ENCODE measurements around the gene PRKAG1.

The PRKAG1 gene

DNA sequence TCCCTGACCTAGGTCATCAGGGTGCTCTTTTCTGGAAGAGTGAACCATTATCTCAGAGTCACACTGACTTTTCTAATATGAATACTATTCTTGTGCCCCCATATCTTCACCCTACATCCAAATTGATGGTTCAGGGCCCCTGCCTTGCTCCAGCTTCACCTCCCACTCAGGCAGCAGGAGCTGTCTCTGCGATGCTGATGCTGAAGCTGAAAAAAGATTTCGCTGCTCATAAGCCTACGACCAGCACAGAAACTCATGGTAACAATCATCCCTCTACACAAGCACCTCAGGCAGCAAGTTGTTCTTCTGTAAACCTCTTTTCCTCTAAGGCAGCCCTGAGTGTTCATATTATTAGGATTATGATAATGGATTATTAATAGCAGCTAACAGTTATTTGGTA lies 64.5 kb downstream of the PRKAG1 start:
- Histone ChIP-seq H3K9me3 (ENCODE audit: insufficient read depth, low read depth, low read length) (no peaks in the 10 kb centered on the region), H3K79me2 (ENCODE audit: insufficient read depth, low read length) (peaks cover 75% of the 10 kb centered on the region), H3K4me1 (ENCODE audit: insufficient read depth, low read length, poor library complexity, severe bottlenecking) (peaks cover 38% of the 10 kb centered on the region), H3K4me3 (ENCODE audit: low read length, poor library complexity, severe bottlenecking) (peak overlapping the region; percentile 93), H2AFZ (ENCODE audit: low read length) (no peak overlapping the region), H3F3A (ENCODE audit: low read depth) (no peaks in the 10 kb centered on the region), H3K27me3 (ENCODE audit: insufficient read depth, low read length, poor library complexity, severe bottlenecking) (no peaks in the 10 kb centered on the region), H3K9me2 (replicated peaks; ENCODE audit: low read depth, low read length) (no peaks in the 10 kb centered on the region), H3K4me2 (ENCODE audit: low read depth, low read length, poor library complexity, severe bottlenecking) (peak overlapping the region; percentile 91), H3K36me3 (ENCODE audit: insufficient read depth, low read length) (no peaks in the 10 kb centered on the region), H3K9ac (ENCODE audit: low read depth, low read length, poor library complexity, severe bottlenecking) (peak overlapping the region; percentile 93), H4K20me1 (ENCODE audit: insufficient read depth, low read length, poor library complexity, severe bottlenecking) (peaks cover 48% of the 10 kb centered on the region)
- TF ChIP-seq EZH2phosphoT487 (IDR thresholded peaks at IDR 0.05; ENCODE audit: borderline replicate concordance), result no peak
- TF ChIP-seq, protein P1, sequence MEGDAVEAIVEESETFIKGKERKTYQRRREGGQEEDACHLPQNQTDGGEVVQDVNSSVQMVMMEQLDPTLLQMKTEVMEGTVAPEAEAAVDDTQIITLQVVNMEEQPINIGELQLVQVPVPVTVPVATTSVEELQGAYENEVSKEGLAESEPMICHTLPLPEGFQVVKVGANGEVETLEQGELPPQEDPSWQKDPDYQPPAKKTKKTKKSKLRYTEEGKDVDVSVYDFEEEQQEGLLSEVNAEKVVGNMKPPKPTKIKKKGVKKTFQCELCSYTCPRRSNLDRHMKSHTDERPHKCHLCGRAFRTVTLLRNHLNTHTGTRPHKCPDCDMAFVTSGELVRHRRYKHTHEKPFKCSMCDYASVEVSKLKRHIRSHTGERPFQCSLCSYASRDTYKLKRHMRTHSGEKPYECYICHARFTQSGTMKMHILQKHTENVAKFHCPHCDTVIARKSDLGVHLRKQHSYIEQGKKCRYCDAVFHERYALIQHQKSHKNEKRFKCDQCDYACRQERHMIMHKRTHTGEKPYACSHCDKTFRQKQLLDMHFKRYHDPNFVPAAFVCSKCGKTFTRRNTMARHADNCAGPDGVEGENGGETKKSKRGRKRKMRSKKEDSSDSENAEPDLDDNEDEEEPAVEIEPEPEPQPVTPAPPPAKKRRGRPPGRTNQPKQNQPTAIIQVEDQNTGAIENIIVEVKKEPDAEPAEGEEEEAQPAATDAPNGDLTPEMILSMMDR (conservative IDR thresholded peaks at IDR 0.05; ENCODE audit: low read length), result no peak

DNA sequence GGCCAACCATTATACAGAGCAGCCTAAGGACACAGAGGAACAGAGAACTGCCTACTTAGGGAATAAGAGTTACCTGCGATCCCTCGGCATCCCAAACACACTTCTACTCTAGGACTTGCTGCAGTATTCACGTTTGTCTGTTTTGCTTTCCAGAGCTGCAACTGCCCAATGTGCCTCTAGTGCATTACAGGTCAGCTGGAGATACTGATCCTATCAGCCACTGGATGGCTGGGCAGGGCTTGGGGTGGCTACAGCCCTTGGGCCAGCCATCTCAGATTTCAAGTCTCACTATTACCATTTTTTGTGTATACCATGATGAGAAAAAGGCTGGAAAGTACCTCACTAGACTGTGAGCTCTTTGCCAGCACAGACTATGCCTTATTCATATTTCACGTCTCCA lies 65.9 kb downstream of the PRKAG1 start:
- H3K4me3 ChIP-seq (ENCODE audit: low read length, poor library complexity, severe bottlenecking), result no peak overlapping the region
- peaks cover 88% of the 10 kb centered on the region for H3K79me2 ChIP-seq (ENCODE audit: insufficient read depth, low read length)
- H3K4me1 ChIP-seq (ENCODE audit: insufficient read depth, low read length, poor library complexity, severe bottlenecking), result peaks cover 38% of the 10 kb centered on the region
- TF ChIP-seq EZH2phosphoT487 (IDR thresholded peaks at IDR 0.05; ENCODE audit: borderline replicate concordance), result no peak
- TF ChIP-seq, protein P1 (conservative IDR thresholded peaks at IDR 0.05; ENCODE audit: low read length), result no peak
- H3K4me2 ChIP-seq (ENCODE audit: low read depth, low read length, poor library complexity, severe bottlenecking), result peak overlapping the region; percentile 91
- H4K20me1 ChIP-seq (ENCODE audit: insufficient read depth, low read length, poor library complexity, severe bottlenecking), result peaks cover 48% of the 10 kb centered on the region
- H3F3A ChIP-seq (ENCODE audit: low read depth), result no peaks in the 10 kb centered on the region
- H3K9me3 ChIP-seq (ENCODE audit: insufficient read depth, low read depth, low read length), result no peaks in the 10 kb centered on the region
- no peaks in the 10 kb centered on the region for H3K36me3 ChIP-seq (ENCODE audit: insufficient read depth, low read length)
- H2AFZ ChIP-seq (ENCODE audit: low read length), result no peak overlapping the region
- no peak overlapping the region for H3K9ac ChIP-seq (ENCODE audit: low read depth, low read length, poor library complexity, severe bottlenecking)
- H3K27me3 ChIP-seq (ENCODE audit: insufficient read depth, low read length, poor library complexity, severe bottlenecking), result no peaks in the 10 kb centered on the region
- no peaks in the 10 kb centered on the region for H3K9me2 ChIP-seq (replicated peaks; ENCODE audit: low read depth, low read length)

All from Loucy (cell line).